GM21367 (cell line): ENCODE measurements around the gene PCBD1.

Source experiments
- ATAC-seq: cut with Tn5 transposase; IDR thresholded peaks from one replicate; pipeline ENCODE4 v1.9.1; 2021; ENCODE audit not compliant: unreplicated experiment

Gene PCBD1

DNA sequence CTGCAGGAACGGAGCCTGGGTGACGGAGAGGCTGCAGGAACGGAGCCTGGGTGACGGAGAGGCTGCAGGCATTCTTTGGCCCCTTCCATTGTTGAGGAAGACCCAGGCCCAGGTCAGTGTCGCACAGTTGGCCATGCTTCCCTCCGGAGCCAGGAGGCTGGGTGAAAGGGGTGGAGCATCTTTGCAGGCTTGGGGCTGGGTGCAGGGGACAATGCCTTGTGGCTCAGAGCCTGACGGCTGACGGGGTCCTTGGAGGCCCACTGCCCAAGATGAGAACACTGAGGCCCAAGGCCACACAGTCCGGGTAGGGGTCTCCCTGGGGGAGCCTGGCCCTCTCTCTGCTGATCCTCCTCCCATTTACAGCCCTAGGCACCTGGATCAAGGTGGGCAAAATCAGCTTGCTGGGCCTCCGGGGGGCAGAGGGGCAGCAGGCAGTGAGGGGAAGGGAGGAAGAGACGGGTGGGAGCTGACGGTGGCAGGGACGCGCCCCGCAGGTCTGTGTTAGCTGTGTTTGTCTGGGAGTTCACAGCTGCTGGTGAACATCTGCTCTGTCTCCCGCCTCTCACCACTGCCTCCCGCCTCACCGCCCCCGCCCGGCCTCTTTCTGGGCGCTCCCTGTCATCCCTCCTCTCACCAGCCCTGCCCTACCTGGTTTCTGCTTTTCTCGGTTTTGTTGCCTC, 30.6 kb upstream of the PCBD1 start:
- no peak for ATAC-seq

DNA sequence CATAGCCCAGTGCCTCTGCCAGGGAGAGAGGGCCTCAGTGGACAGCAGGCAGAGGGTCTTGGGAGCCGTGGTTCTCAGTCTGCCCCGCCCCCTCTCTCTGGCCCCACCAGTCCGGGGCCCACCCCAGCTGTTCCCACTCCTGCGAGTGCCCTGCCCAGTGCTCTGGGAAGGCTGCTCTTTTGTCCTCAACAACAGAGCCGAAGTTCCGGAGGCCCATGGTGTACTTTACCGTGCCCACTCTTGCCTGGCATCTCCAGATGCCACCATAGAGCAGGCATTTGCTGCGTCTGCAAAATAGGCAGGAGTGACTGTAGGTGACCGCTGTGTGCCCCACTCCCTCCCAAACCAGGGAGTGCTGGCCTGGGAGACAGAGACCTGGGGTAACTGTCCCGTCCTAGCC, 29.3 kb upstream of the PCBD1 start:
- ATAC-seq = no peak

DNA sequence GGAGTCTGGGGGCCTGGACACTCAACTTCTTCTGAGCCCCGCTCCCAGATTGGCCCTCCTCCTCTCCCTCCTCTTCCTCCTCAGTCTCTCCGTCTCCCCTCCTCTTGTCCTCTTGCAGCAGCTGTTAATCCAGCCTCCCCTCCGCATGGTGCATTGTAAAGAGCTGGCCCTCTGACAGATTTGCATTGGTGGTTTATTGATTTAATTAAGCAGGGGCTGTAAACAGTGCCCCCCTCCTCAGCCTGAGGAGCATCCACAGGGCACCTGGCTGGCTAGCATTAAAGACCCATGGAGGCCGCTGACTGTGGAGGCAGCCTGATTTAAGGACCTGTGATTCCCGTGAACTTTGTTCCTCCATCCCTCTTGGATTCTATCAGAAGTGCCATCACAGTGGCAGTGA, 28.9 kb upstream of the PCBD1 start:
- ATAC-seq = no peak

- no peak for ATAC-seq
Measured at GRCh38 chr10:70916241-70916640, 27.9 kb upstream of the PCBD1 start.

GRCh38 chr10:70915806-70916205, 27.4 kb upstream of the PCBD1 start:
- no peak for ATAC-seq

- ATAC-seq = no peak
Measured at GRCh38 chr10:70915206-70915605, 26.8 kb upstream of the PCBD1 start.

GRCh38 chr10:70914316-70914864, 26.0 kb upstream of the PCBD1 start:
- no peak for ATAC-seq

DNA sequence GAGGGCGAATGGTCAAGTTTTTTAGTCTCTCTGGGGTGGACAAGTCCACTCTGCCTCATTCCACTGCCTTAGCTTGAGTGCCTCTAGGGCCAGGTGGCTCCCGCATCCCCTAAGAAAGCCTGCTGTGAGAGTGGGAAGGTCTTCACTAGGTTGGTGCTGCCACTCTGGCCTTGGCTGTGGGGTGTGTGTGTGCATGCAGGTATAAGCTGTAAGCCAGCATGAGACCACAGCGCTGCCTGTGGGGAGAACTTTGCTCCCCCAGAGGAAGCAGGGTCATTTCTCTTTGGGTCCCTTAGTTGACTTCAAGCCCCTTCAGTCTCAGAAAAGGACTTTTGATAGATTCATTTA, 25.5 kb upstream of the PCBD1 start:
- ATAC-seq = no peak

- ATAC-seq = no peak
Measured at GRCh38 chr10:70913191-70913892, 25.0 kb upstream of the PCBD1 start.

- no peak for ATAC-seq
Measured at GRCh38 chr10:70912556-70912955, 24.2 kb upstream of the PCBD1 start.

DNA sequence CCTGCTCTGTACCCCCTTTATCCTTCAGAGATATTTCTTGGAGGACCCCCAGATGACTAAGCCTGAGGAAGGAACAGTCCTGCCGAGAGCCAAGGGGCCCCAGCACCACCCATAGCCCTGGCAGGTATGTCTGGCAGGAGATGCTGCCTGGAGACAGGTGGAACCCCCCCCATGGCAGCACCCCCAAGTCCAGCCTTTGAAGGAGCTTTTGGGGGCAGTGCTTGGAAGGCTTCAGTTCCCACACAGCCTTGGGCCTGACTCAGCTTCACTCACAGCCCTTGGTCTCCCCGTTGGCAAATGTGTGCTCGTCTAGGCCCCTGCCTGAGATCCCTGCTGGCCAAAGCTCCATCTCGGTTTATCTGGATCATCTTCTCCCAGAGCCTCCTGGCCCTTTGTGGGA, 23.0 kb upstream of the PCBD1 start:
- ATAC-seq = no peak

- no peak for ATAC-seq
Measured at GRCh38 chr10:70910486-70911341, 22.3 kb upstream of the PCBD1 start.

- no peak for ATAC-seq
Measured at GRCh38 chr10:70909326-70909935, 21.1 kb upstream of the PCBD1 start.

DNA sequence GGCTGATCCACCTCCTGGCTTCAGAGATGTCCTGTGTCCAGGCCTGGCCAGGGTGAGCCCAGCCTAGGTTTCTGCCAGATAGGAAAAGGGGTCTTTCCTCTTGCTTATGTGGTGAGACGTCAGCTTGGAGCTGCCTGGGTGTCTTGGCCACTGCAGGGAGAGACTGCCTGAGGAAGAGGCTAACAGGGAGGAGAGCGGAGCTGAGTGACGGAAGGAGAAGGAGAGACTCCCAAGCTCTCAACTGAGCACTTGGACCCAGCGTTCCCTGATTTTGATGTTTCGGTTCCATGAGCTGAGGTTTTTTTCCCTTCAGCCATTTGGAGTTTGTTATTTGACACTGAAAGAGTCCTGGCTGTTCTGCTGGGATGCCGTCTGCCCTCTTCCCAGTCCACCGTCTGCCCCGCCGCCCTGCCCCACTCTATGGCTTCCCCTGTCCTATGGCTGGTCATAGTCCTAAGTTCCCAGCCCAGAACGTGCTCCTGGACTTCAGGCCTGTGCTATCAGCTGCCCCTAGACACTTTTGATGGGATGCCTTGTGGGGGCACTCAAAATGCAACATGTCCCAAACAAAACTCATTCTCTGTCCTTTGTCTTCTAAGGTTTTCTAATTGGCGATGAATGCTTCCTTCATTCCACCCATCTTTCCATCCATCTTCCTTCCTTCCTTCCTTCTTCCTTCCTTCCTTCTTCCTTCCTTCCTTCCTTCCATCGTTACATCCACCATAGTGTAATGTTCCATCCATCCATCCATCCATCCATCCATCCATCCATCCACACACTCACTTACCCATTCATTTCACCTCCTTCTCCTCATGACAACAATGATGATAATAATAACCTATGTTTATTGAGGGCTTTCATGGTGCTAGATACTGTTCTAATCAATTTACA, 20.3 kb upstream of the PCBD1 start:
- no peak for ATAC-seq

DNA sequence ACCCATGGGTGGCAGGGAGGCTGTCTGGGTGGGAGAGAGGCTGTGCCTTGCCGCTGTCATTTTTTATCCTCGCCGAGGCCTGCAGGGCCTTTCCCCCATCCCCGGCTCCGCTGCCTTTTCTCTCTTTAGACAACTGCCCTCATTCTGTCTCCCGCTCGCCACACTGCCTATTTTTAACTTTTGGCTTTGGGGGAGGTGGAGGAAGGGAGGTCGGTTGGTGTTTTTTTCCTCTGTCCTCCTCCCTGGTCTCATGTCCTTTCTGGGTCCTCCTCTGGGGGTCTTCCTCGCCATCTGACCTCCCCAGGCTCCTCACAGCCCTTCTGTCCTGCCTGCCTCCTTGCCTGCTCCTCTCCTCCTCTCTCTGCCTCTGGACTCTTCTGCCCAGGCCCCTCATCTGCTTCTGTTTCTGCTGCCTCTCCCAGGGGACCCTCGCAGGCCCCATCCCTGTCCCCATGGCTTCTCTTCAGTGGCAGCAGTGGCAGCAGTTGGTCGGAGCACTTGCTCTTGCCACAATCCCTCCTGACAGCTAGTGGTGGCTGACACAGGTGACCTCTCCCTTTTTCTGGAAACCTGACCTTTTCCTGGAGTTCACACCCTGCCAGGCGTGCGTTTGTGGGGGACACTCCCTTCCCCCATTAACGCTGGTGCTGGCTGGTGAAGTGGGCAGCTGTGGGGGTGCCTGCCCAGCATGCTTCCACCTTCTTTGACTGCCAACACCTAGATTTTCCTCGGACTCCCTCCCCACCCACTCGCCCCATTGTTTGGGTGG, 19.5 kb upstream of the PCBD1 start:
- no peak for ATAC-seq

- ATAC-seq = no peak
Measured at GRCh38 chr10:70906953-70907636, 18.7 kb upstream of the PCBD1 start.

DNA sequence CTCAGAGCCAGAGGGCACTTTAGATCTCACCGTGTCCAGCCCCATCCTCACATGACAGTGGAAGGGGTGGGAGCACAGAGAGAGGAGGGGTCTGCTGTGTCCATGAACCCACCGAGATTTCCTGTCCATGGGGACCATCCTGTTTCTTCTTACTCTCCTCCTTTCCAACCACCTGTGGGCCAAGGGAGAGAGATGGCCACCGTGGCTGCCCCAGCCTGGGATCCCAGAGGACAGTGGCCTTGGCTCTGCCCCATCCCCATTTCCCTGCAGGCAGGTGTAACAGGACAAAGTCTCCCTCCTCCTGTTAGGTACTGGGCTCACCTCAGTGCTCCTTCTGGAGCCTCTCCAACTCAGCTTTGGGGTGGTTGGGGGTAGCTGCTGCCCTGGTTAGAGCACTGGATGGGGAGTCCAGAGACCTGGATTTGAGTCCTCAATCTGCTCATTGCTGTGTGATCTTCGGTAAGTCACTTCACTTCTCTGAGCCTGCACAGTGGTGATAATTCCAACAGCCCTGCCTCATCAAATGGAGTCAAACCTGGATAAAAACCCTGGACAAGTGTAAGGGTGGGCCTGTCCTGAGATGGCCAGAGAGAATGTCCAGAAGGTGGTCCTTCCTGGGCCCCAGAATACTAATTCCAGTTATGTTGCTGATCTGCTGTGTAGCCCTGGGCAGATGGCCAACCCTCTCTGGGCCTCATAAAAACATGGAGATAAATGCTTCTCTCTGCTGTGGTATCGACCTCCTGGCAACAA, 17.8 kb upstream of the PCBD1 start:
- no peak for ATAC-seq
